Psoas muscle (tissue), 8 donors: Measurements from ENCODE around the gene KLHL5. TPM values are rescaled to one million over a fixed set of nuclear protein-coding genes. Genes with fewer than 3 reads are reported as not detected.

Experiments
- ATAC-seq, 4 donors: fragments of 200-7000 bp; cut with Tn5 transposase; one replicate each; pipeline ENCODE4 v1.9.1; 2020; ENCODE audit warnings: moderate library complexity in 3 of 4, mild to moderate bottlenecking in 2 of 4
- DNase-seq, 2 donors: peaks; one replicate each; pipeline ENCODE4 v3.0.0-alpha.2; 2020
- H3K27ac ChIP-seq: fragments of 200-600 bp; one replicate; pipeline ENCODE4 v1.8.0; 2022
- H3K27me3 ChIP-seq, 3 donors: fragments of 200-600 bp in 1 of 3; one replicate each; pipeline versions ENCODE4 v1.6.1 to v1.8.0; 2013 to 2022; ENCODE audit warnings: low read length in 2 of 3, mild to moderate bottlenecking in 2 of 3, moderate library complexity in 1 of 3; ENCODE audit not compliant: insufficient read depth in 3 of 3
- H3K36me3 ChIP-seq, 2 donors: fragments of 200-600 bp in 1 of 2; one replicate each; pipeline versions ENCODE4 v1.6.1 to v1.8.0; 2013 to 2022; ENCODE audit warnings: low read depth in 1 of 2, mild to moderate bottlenecking in 1 of 2, moderate library complexity in 1 of 2; ENCODE audit not compliant: insufficient read depth in 1 of 2
- H3K4me1 ChIP-seq: fragments of 200-600 bp; one replicate; pipeline ENCODE4 v1.8.0; 2022
- H3K4me3 ChIP-seq: fragments of 200-600 bp; one replicate; pipeline ENCODE4 v1.8.0; 2022; ENCODE audit warnings: mild to moderate bottlenecking
- H3K9me3 ChIP-seq: fragments of 200-600 bp; one replicate; pipeline ENCODE4 v1.8.0; 2022
- CTCF ChIP-seq: fragments of 200-600 bp; IDR thresholded peaks from one replicate; pipeline ENCODE4 v1.8.0; 2022; ENCODE audit warnings: antibody characterized with exemption
- WGBS, 3 donors: extraction: QIAGEN DNeasy Blood & Tissue Kit; methylation state at CpG; one replicate each; pipeline versions ENCODE4 v1.1.6 to v1.1.7; 2013; 5-methylcytosine and 5-hydroxymethylcytosine counted together
- intact Hi-C, 2 donors: fragments of 100-400 bp; cut with DNase I; formaldehyde crosslinking; loops; one replicate each; pipeline versions ENCODE4 v1.11.0 to v1.14.2; 2022
- polyA plus RNA-seq, 3 donors: library from polyadenylated mRNA; stranded (reverse); fragments of 200-250 nt; gene quantifications; one replicate each; pipeline ENCODE4 v1.2.3, GENCODE V29; 2013
- total RNA-seq, 4 donors: library from RNA; stranded (reverse); fragmentation: NEBNext Ultra II Directional in 2 of 4; extraction: Animal tissue kit (Norgen Biotek cat#: 25700) in 2 of 4; gene quantifications; one replicate each; pipeline versions ENCODE4 v1.2.1 to v1.2.4, GENCODE V29; 2021 to 2023
- donor health status: healthy with polysubstance abuse.
- donor health status: DM: no; HTN: no; CAD: no; lungs with moderate emphysema.
- donor health status: Bipolar disorder and iron deficiency.
- donor health status: healthy.
- donor health status: DM: yes; HTN: yes; CAD: no.
- donor health status: DM: no; HTN: no; CAD: no.
- donor health status: DM: no; HTN: no; CAD: no.
- donor health status: DM: yes; HTN: yes; CAD: no.

The KLHL5 gene
- total and polyA plus RNA-seq, 7 donors: 6.7 to 14.9 (median 10.1) TPM

GRCh38 chr4:39062770-39063097 is 702 bp downstream of the KLHL5 start:
- H3K27ac ChIP-seq: no peak overlapping the region
- no peak for ATAC-seq
- intact Hi-C loops: no loop called here
- DNase-seq: no peak
- H3K27me3 ChIP-seq: no peaks in the 10 kb centered on the region
- peaks cover 9% of the 10 kb centered on the region for H3K4me1 ChIP-seq
- no peak overlapping the region for H3K4me3 ChIP-seq
- H3K9me3 ChIP-seq: no peaks in the 10 kb centered on the region
- H3K36me3 ChIP-seq: no peaks in the 10 kb centered on the region
- 66 to 76% (median 68%) methylated on average over 4 of the region's 4 CpGs for WGBS, 3 donors
- no peak for TF ChIP-seq CTCF

- H3K27me3 ChIP-seq: no peaks in the 10 kb centered on the region
- H3K36me3 ChIP-seq: no peaks in the 10 kb centered on the region
- ATAC-seq: no peak
- H3K4me1 ChIP-seq: peaks cover 9% of the 10 kb centered on the region
- H3K27ac ChIP-seq: no peak overlapping the region
- no peak overlapping the region for H3K4me3 ChIP-seq
- no peak for DNase-seq
- no peak for TF ChIP-seq CTCF
- intact Hi-C loops: no loop called here
- H3K9me3 ChIP-seq: no peaks in the 10 kb centered on the region
These were observed 1.4 kb downstream of the KLHL5 start for GRCh38 chr4:39063430-39063829.

GRCh38 chr4:39066371-39066770 is 4.3 kb downstream of the KLHL5 start:
- no peak for TF ChIP-seq CTCF
- H3K27me3 ChIP-seq: no peaks in the 10 kb centered on the region
- intact Hi-C loops: no loop called here
- peaks cover 9% of the 10 kb centered on the region for H3K4me1 ChIP-seq
- H3K27ac ChIP-seq: no peak overlapping the region
- DNase-seq (no peak), ATAC-seq (no peak)
- H3K36me3 ChIP-seq: no peaks in the 10 kb centered on the region
- no peaks in the 10 kb centered on the region for H3K9me3 ChIP-seq
- no peak overlapping the region for H3K4me3 ChIP-seq
- WGBS, 3 donors: 99% methylated on average over 2 of the region's 2 CpGs

- Histone ChIP-seq H3K27me3 (no peaks in the 10 kb centered on the region), H3K36me3 (no peaks in the 10 kb centered on the region), H3K4me3 (no peak overlapping the region), H3K4me1 (peaks cover 9% of the 10 kb centered on the region), H3K27ac (no peak overlapping the region), H3K9me3 (no peaks in the 10 kb centered on the region)
- ATAC-seq (no peak), DNase-seq (no peak)
- TF ChIP-seq CTCF: no peak
- 77 to 83% (median 82%) methylated on average over 2 of the region's 2 CpGs for WGBS, 3 donors
- intact Hi-C loops: no loop called here
These were observed 5.0 kb downstream of the KLHL5 start for GRCh38 chr4:39067031-39067430.

GRCh38 chr4:39067451-39067850 is 5.4 kb downstream of the KLHL5 start:
- Histone ChIP-seq H3K36me3 (no peaks in the 10 kb centered on the region), H3K9me3 (no peaks in the 10 kb centered on the region), H3K4me3 (no peak overlapping the region), H3K27me3 (no peaks in the 10 kb centered on the region), H3K27ac (no peak overlapping the region), H3K4me1 (peaks cover 9% of the 10 kb centered on the region)
- intact Hi-C loops: no loop called here
- no peak for DNase-seq
- TF ChIP-seq CTCF: no peak
- 96 to 100% (median 98%) methylated on average over 3 of the region's 3 CpGs for whole genome bisulfite sequencing, 3 donors
- no peak for ATAC-seq
